ENCODE measurements around the gene ABCG2. TPM values are rescaled to one million over a fixed set of nuclear protein-coding genes. Genes with fewer than 3 reads are reported as not detected.

The ABCG2 gene
- total and polyA plus RNA-seq, 2 of the 4 experiments (the other 2 are of a cell fraction), result 0.50 to 1.1 TPM

- dilution Hi-C loops (cut with HindIII; ENCODE audit: low sequenced_read_pairs, unreplicated experiment), result no loop called here
- Histone ChIP-seq H4K8ac (ENCODE audit: low read depth in 2 of 2, low read length in 2 of 2) (no peak overlapping the region), H2AK5ac (ENCODE audit: low read depth, low read length) (no peak overlapping the region), H2BK20ac (ENCODE audit: low read depth, low read length) (no peak overlapping the region), H3K23ac (ENCODE audit: low read depth, low read length) (no peak overlapping the region), H4K5ac (ENCODE audit: low read depth, low read length) (no peak overlapping the region), H2AK9ac (replicated peaks; ENCODE audit: low read depth, low read length, poor library complexity) (no peak overlapping the region), H3K9ac (ENCODE audit: low read depth, low read length) (no peak overlapping the region), H3K9me3 (ENCODE audit: control insufficient read depth, insufficient read depth, low read length) (no peaks in the 10 kb centered on the region), H2BK120ac (ENCODE audit: low read depth, low read length) (no peak overlapping the region), H2AFZ (replicated peaks; ENCODE audit: low read length, poor library complexity) (no peak overlapping the region), H3K4me1 (ENCODE audit: control insufficient read depth, insufficient read depth, low read length) (peaks cover 11% of the 10 kb centered on the region), H3K18ac (ENCODE audit: low read depth, low read length) (no peak overlapping the region), H3K4me3 (ENCODE audit: insufficient read depth, low read depth, low read length) (no peak overlapping the region), H3K27me3 (ENCODE audit: control insufficient read depth, insufficient read depth, low read length) (no peaks in the 10 kb centered on the region), H3K79me1 (ENCODE audit: low read depth in 1 of 2, low read length in 2 of 2) (no peaks in the 10 kb centered on the region), H2BK15ac (ENCODE audit: low read depth, low read length) (no peak overlapping the region), H4K91ac (ENCODE audit: insufficient read depth, low read depth, low read length) (no peak overlapping the region), H3K4me2 (ENCODE audit: low read depth, low read length) (no peak overlapping the region), H3K27ac (ENCODE audit: insufficient read depth, low read length) (no peak overlapping the region), H4K20me1 (ENCODE audit: insufficient read depth, low read length) (no peaks in the 10 kb centered on the region), H3K4ac (ENCODE audit: low read depth, low read length) (no peak overlapping the region), H3K56ac (ENCODE audit: extremely low read depth, insufficient read depth, low read length) (no peak overlapping the region), H3K36me3 (ENCODE audit: control insufficient read depth, insufficient read depth, low read length) (no peaks in the 10 kb centered on the region), H2BK5ac (ENCODE audit: low read depth, low read length, poor library complexity, severe bottlenecking) (no peak overlapping the region), H3K14ac (replicated peaks; ENCODE audit: low read depth, low read length) (no peak overlapping the region), H3K9me1 (ENCODE audit: insufficient read depth, low read length) (peaks cover 8% of the 10 kb centered on the region)
- no peak for TF ChIP-seq ELK1 (IDR thresholded peaks at IDR 0.05; ENCODE audit: borderline replicate concordance, low read depth, low read length)
- TF ChIP-seq BHLHE40 (IDR thresholded peaks at IDR 0.05; ENCODE audit: low read depth, low read length), result no peak
- TF ChIP-seq MAFK (IDR thresholded peaks at IDR 0.05; ENCODE audit: low read depth, low read length), result no peak
- TF ChIP-seq CEBPB (IDR thresholded peaks at IDR 0.05; ENCODE audit: low read depth, low read length), result no peak
- no peak for TF ChIP-seq RCOR1 (IDR thresholded peaks at IDR 0.05; ENCODE audit: insufficient replicate concordance, low read length)
- no peak for TF ChIP-seq POLR2A (IDR thresholded peaks at IDR 0.05; ENCODE audit: low read depth, low read length)
- no peak for TF ChIP-seq NFE2L2 (IDR thresholded peaks at IDR 0.05; ENCODE audit: low read depth, low read length)
- TF ChIP-seq MAZ (IDR thresholded peaks at IDR 0.05; ENCODE audit: borderline replicate concordance, low read depth, low read length), result no peak
- TF ChIP-seq CHD1 (IDR thresholded peaks at IDR 0.05; ENCODE audit: low read depth, low read length), result no peak
- no peak for TF ChIP-seq USF2 (IDR thresholded peaks at IDR 0.05; ENCODE audit: low read depth, low read length)
- TF ChIP-seq SMC3 (IDR thresholded peaks at IDR 0.05; ENCODE audit: low read depth, low read length), result no peak
- intact Hi-C loops (cut with micrococcal nuclease), result no loop called here
- WGBS, 2 experiments (ENCODE audit: extremely low coverage in 2 of 2, insufficient read length in 1 of 2), result 100% methylated on average over 3 of the region's 5 CpGs; no CpG with 5 or more reads in 1 of the 2 experiments
- CTCF ChIA-PET, result interaction anchor here (0.6 kb wide), 1 partner anchor 27 kb away, joined by 4 read pairs; no protein-coding TSS in a partner anchor
- no peak for ATAC-seq (ENCODE audit: low read depth)
- POLR2A ChIA-PET (ENCODE audit: unreplicated experiment), result no interaction called here
- in situ Hi-C loops (cut with MboI; ENCODE audit: low sequenced_read_pairs), result no loop called here
- no peak for DNase-seq
- BruUV-seq (replicated peaks), result no TSS peak
These were observed 49.1 kb downstream of the ABCG2 start for GRCh38 chr4:88109123-88109881.

All from IMR-90 (cell line).